ENCODE data around the gene SLC7A6. TPM values are rescaled to one million over a fixed set of nuclear protein-coding genes. Genes with fewer than 3 reads are reported as not detected.

SLC7A6 gene
- total RNA-seq: 100 to 1,000 TPM; 211 to 228 TPM
- polyA plus RNA-seq: 10 to 100 TPM; 14.3 to 20.2 (median 19.2) TPM
- total RNA-seq: 227 to 376 (median 292) reads per million in 6 experiments

GRCh38 chr16:68264128-68265077 lies at the start of gene SLC7A6:
SLC7A6 (plus strand) TSS chr16:68264526; CDS start chr16:68274727, 10,201 bp downstream.
- no peaks in the 10 kb centered on the region for H3K9me3 Mint-ChIP-seq
- ATAC-seq (peak; percentile 61 to 75), DNase-seq (peak; percentile 69 to 85 (median 82))
- POLR2A ChIA-PET: interaction anchor here (0.6 to 40.3 kb wide), 13 partner anchors 10 to 180 kb away, joined by 3 to 1294 read pairs (median 6); partner anchors contain the start of genes NFATC3, PLA2G15, PRMT7 and SLC7A6OS
- H3K36me3 Mint-ChIP-seq: peaks cover 0 to 25% (median 3%) of the 10 kb centered on the region in 3 donors
- peak within 1 kb of the TSS; percentile 93 to 98 (median 96) for H3K4me3 Mint-ChIP-seq
- peaks cover 35 to 62% (median 57%) of the 10 kb centered on the region in 4 donors for H3K4me1 Mint-ChIP-seq
- H3K27ac Mint-ChIP-seq: peak within 1 kb of the TSS; percentile 89 to 99 (median 98)
- H3K27me3 Mint-ChIP-seq: no peaks in the 10 kb centered on the region

- DNase-seq (no peak), ATAC-seq (no peak)
- H3K36me3 Mint-ChIP-seq: peaks cover 0 to 43% (median 8%) of the 10 kb centered on the region in 3 donors
- peak overlapping the region in 9 of 10 donors; percentile 48 to 91 (median 79) for H3K27ac Mint-ChIP-seq
- H3K27me3 Mint-ChIP-seq: no peaks in the 10 kb centered on the region
- H3K9me3 Mint-ChIP-seq: no peaks in the 10 kb centered on the region
- peaks cover 5 to 53% (median 41%) of the 10 kb centered on the region in 4 donors for H3K4me1 Mint-ChIP-seq
- POLR2A ChIA-PET: interaction anchor here (1.4 kb wide), 1 partner anchor 12 kb away, joined by 3 read pairs; no protein-coding TSS in a partner anchor
- H3K4me3 Mint-ChIP-seq: no peak overlapping the region
These were observed 49.6 kb upstream of the SLC7A6 start for GRCh38 chr16:68214726-68215125.

- no peak for DNase-seq
- H3K4me3 Mint-ChIP-seq: no peak overlapping the region
- peaks cover 0 to 49% (median 8%) of the 10 kb centered on the region in 3 donors for H3K36me3 Mint-ChIP-seq
- no peaks in the 10 kb centered on the region for H3K27me3 Mint-ChIP-seq
- H3K27ac Mint-ChIP-seq: peak overlapping the region; percentile 5 to 91 (median 62)
- POLR2A ChIA-PET: no interaction called here
- H3K9me3 Mint-ChIP-seq: no peaks in the 10 kb centered on the region
- ATAC-seq: no peak
- H3K4me1 Mint-ChIP-seq: peaks cover 5 to 48% (median 43%) of the 10 kb centered on the region in 4 donors
These were observed 49.0 kb upstream of the SLC7A6 start for GRCh38 chr16:68215302-68215701.

- no peaks in the 10 kb centered on the region for H3K27me3 Mint-ChIP-seq
- H3K36me3 Mint-ChIP-seq: peaks cover 0 to 56% (median 5%) of the 10 kb centered on the region in 3 donors
- ATAC-seq (no peak), DNase-seq (no peak)
- no peak overlapping the region for H3K4me3 Mint-ChIP-seq
- H3K4me1 Mint-ChIP-seq: peaks cover 7 to 42% (median 38%) of the 10 kb centered on the region in 4 donors
- H3K9me3 Mint-ChIP-seq: no peaks in the 10 kb centered on the region
- POLR2A ChIA-PET: interaction anchor here (0.6 to 1.9 kb wide), 4 partner anchors 11 to 94 kb away, joined by 3 to 11 read pairs (median 5); no protein-coding TSS in a partner anchor
- H3K27ac Mint-ChIP-seq: peak overlapping the region; percentile 42 to 92 (median 70)
These were observed 48.1 kb upstream of the SLC7A6 start for GRCh38 chr16:68216240-68216639.

- no peak for DNase-seq
- no peaks in the 10 kb centered on the region for H3K9me3 Mint-ChIP-seq
- peak overlapping the region; percentile 16 to 81 (median 73) for H3K27ac Mint-ChIP-seq
- H3K36me3 Mint-ChIP-seq: peaks cover 0 to 63% (median 5%) of the 10 kb centered on the region in 3 donors
- H3K4me3 Mint-ChIP-seq: no peak overlapping the region
- peaks cover 6 to 32% (median 27%) of the 10 kb centered on the region in 4 donors for H3K4me1 Mint-ChIP-seq
- POLR2A ChIA-PET: interaction anchor here (0.6 to 1.9 kb wide), 5 partner anchors 10 to 1546 kb away, joined by 3 to 11 read pairs (median 4); no protein-coding TSS in a partner anchor
- no peaks in the 10 kb centered on the region for H3K27me3 Mint-ChIP-seq
- ATAC-seq: no peak
These were observed 46.8 kb upstream of the SLC7A6 start for GRCh38 chr16:68217506-68217905.

GRCh38 chr16:68219725-68220351 lies 44.5 kb upstream of the SLC7A6 start:
- DNase-seq (no peak), ATAC-seq (no peak)
- peaks cover 6 to 29% (median 21%) of the 10 kb centered on the region in 4 donors for H3K4me1 Mint-ChIP-seq
- no peaks in the 10 kb centered on the region for H3K27me3 Mint-ChIP-seq
- H3K4me3 Mint-ChIP-seq: peak overlapping the region in 1 of 10 donors; percentile 14
- H3K36me3 Mint-ChIP-seq: peaks cover 0 to 68% (median 5%) of the 10 kb centered on the region in 3 donors
- POLR2A ChIA-PET: interaction anchor here (0.5 to 0.9 kb wide), 3 partner anchors 67 to 218 kb away, joined by 3 read pairs; no protein-coding TSS in a partner anchor
- peak overlapping the region; percentile 12 to 88 (median 69) for H3K27ac Mint-ChIP-seq
- H3K9me3 Mint-ChIP-seq: no peaks in the 10 kb centered on the region

GRCh38 chr16:68223072-68223471 lies 41.3 kb upstream of the SLC7A6 start:
- peak overlapping the region in 9 of 10 donors; percentile 7 to 75 (median 62) for H3K27ac Mint-ChIP-seq
- POLR2A ChIA-PET: interaction anchor here (0.7 to 1.1 kb wide), 2 partner anchors 10 to 161 kb away, joined by 6 to 7 read pairs; no protein-coding TSS in a partner anchor
- no peak for DNase-seq
- H3K4me3 Mint-ChIP-seq: no peak overlapping the region
- no peak for ATAC-seq
- no peaks in the 10 kb centered on the region for H3K27me3 Mint-ChIP-seq
- peaks cover 11 to 44% (median 36%) of the 10 kb centered on the region in 4 donors for H3K4me1 Mint-ChIP-seq
- no peaks in the 10 kb centered on the region for H3K9me3 Mint-ChIP-seq
- peaks cover 0 to 66% (median 0%) of the 10 kb centered on the region in 3 donors for H3K36me3 Mint-ChIP-seq

GRCh38 chr16:68226116-68226515 lies 38.2 kb upstream of the SLC7A6 start:
- Mint-ChIP-seq H3K9me3 (no peaks in the 10 kb centered on the region), H3K4me3 (peak overlapping the region in 1 of 10 donors; percentile 19), H3K4me1 (peaks cover 15 to 52% (median 42%) of the 10 kb centered on the region in 4 donors), H3K27me3 (no peaks in the 10 kb centered on the region), H3K27ac (peak overlapping the region in 8 of 10 donors; percentile 15 to 88 (median 43)), H3K36me3 (peaks cover 0 to 58% (median 0%) of the 10 kb centered on the region in 3 donors)
- POLR2A ChIA-PET: no interaction called here
- no peak for DNase-seq
- ATAC-seq: no peak

- peak overlapping the region; percentile 55 to 90 (median 86) for H3K27ac Mint-ChIP-seq
- POLR2A ChIA-PET: interaction anchor here (0.5 to 1.9 kb wide), 10 partner anchors 9 to 173 kb away, joined by 3 to 12 read pairs (median 4); partner anchors contain the start of genes ESRP2 and SLC7A6
- DNase-seq (peak in 2 of 10 donors; percentile 12 to 19), ATAC-seq (peak; percentile 40 to 59)
- H3K4me1 Mint-ChIP-seq: peaks cover 13 to 50% (median 40%) of the 10 kb centered on the region in 4 donors
- H3K4me3 Mint-ChIP-seq: peak overlapping the region in 9 of 10 donors; percentile 2 to 57 (median 27)
- no peaks in the 10 kb centered on the region for H3K27me3 Mint-ChIP-seq
- peaks cover 0 to 47% (median 0%) of the 10 kb centered on the region in 3 donors for H3K36me3 Mint-ChIP-seq
- H3K9me3 Mint-ChIP-seq: no peaks in the 10 kb centered on the region
These were observed 37.0 kb upstream of the SLC7A6 start for GRCh38 chr16:68227183-68227793.

- peak overlapping the region in 8 of 10 donors; percentile 11 to 61 (median 25) for H3K4me3 Mint-ChIP-seq
- no peaks in the 10 kb centered on the region for H3K9me3 Mint-ChIP-seq
- DNase-seq (no peak), ATAC-seq (no peak)
- peaks cover 15 to 44% (median 40%) of the 10 kb centered on the region in 4 donors for H3K4me1 Mint-ChIP-seq
- no peaks in the 10 kb centered on the region for H3K27me3 Mint-ChIP-seq
- H3K36me3 Mint-ChIP-seq: peaks cover 0 to 40% (median 0%) of the 10 kb centered on the region in 3 donors
- POLR2A ChIA-PET: interaction anchor here (0.6 to 1.9 kb wide), 10 partner anchors 8 to 173 kb away, joined by 3 to 12 read pairs (median 4); partner anchors contain the start of genes ESRP2 and NFATC3
- peak overlapping the region; percentile 55 to 90 (median 86) for H3K27ac Mint-ChIP-seq
These were observed 36.3 kb upstream of the SLC7A6 start for GRCh38 chr16:68227850-68228553.

- H3K4me3 Mint-ChIP-seq: no peak overlapping the region
- peaks cover 0 to 36% (median 0%) of the 10 kb centered on the region in 3 donors for H3K36me3 Mint-ChIP-seq
- POLR2A ChIA-PET: interaction anchor here (0.8 to 1.9 kb wide), 5 partner anchors 8 to 143 kb away, joined by 3 to 12 read pairs (median 5); partner anchors contain the start of genes ESRP2 and NFATC3
- ATAC-seq (no peak), DNase-seq (no peak)
- no peaks in the 10 kb centered on the region for H3K9me3 Mint-ChIP-seq
- H3K27me3 Mint-ChIP-seq: no peaks in the 10 kb centered on the region
- H3K27ac Mint-ChIP-seq: peak overlapping the region in 7 of 10 donors; percentile 44 to 87 (median 61)
- H3K4me1 Mint-ChIP-seq: peaks cover 19 to 48% (median 44%) of the 10 kb centered on the region in 4 donors
These were observed 35.7 kb upstream of the SLC7A6 start for GRCh38 chr16:68228652-68229051.

All from naive thymus-derived CD8-positive, alpha-beta T cell (primary cell).